ENCODE results near the gene FLVCR1. TPM values are rescaled to one million over a fixed set of nuclear protein-coding genes. Genes with fewer than 3 reads are reported as not detected.
A peak's percentile ranks its signal among the peaks of the same experiment; 100 is the strongest.
"Not testable (repeated sequence)": the region's sequence is repeated elsewhere in the genome, so short reads cannot be mapped to it uniquely, and the experiment has no call there.

FLVCR1 gene
- total RNA-seq (2014; rRNA removed; shearing (Covaris generic); ENCODE audit: low replicate concordance): 10.3 and 20.4 TPM in 2 replicates

- in situ Hi-C loops (cut with HindIII; ENCODE audit: low pct_unique_long_range_greater_than_20kb, low sequenced_read_pairs): no loop called here
- DNase-seq (ENCODE audit: low read depth): peak; percentile 94
Measured at GRCh38 chr1:212857992-212858460, at the start of gene FLVCR1. Gene FLVCR1, plus strand, starts transcription at chr1:212858275. Its CDS starts 178 bp downstream, at chr1:212858453.

- in situ Hi-C loops (cut with HindIII; ENCODE audit: low pct_unique_long_range_greater_than_20kb, low sequenced_read_pairs): no loop called here
- no peak for DNase-seq (ENCODE audit: low read depth)
Measured at GRCh38 chr1:212814537-212815334, 43.3 kb upstream of the FLVCR1 start.

- DNase-seq (ENCODE audit: low read depth): no peak
- in situ Hi-C loops (cut with HindIII; ENCODE audit: low pct_unique_long_range_greater_than_20kb, low sequenced_read_pairs): no loop called here
Measured at GRCh38 chr1:212816567-212817278, 41.4 kb upstream of the FLVCR1 start.

- in situ Hi-C loops (cut with HindIII; ENCODE audit: low pct_unique_long_range_greater_than_20kb, low sequenced_read_pairs): no loop called here
- DNase-seq (ENCODE audit: low read depth): no peak
Measured at GRCh38 chr1:212819726-212820125, 38.3 kb upstream of the FLVCR1 start.

- DNase-seq (ENCODE audit: low read depth): no peak
- in situ Hi-C loops (cut with HindIII; ENCODE audit: low pct_unique_long_range_greater_than_20kb, low sequenced_read_pairs): no loop called here
Measured at GRCh38 chr1:212820969-212821368, 37.1 kb upstream of the FLVCR1 start.

GRCh38 chr1:212822956-212823355 lies 35.1 kb upstream of the FLVCR1 start:
- no peak for DNase-seq (ENCODE audit: low read depth)
- in situ Hi-C loops (cut with HindIII; ENCODE audit: low pct_unique_long_range_greater_than_20kb, low sequenced_read_pairs): no loop called here

- in situ Hi-C loops (cut with HindIII; ENCODE audit: low pct_unique_long_range_greater_than_20kb, low sequenced_read_pairs): no loop called here
- DNase-seq (ENCODE audit: low read depth): no peak
Measured at GRCh38 chr1:212824201-212824600, 33.9 kb upstream of the FLVCR1 start.

GRCh38 chr1:212825798-212826452 lies 32.1 kb upstream of the FLVCR1 start:
- in situ Hi-C loops (cut with HindIII; ENCODE audit: low pct_unique_long_range_greater_than_20kb, low sequenced_read_pairs): no loop called here
- DNase-seq (ENCODE audit: low read depth): peak; percentile 37

- in situ Hi-C loops (cut with HindIII; ENCODE audit: low pct_unique_long_range_greater_than_20kb, low sequenced_read_pairs): no loop called here
- DNase-seq (ENCODE audit: low read depth): no peak
Measured at GRCh38 chr1:212827171-212827776, 30.8 kb upstream of the FLVCR1 start.

GRCh38 chr1:212827831-212828278 lies 30.2 kb upstream of the FLVCR1 start:
- in situ Hi-C loops (cut with HindIII; ENCODE audit: low pct_unique_long_range_greater_than_20kb, low sequenced_read_pairs): no loop called here
- DNase-seq (ENCODE audit: low read depth): no peak

- in situ Hi-C loops (cut with HindIII; ENCODE audit: low pct_unique_long_range_greater_than_20kb, low sequenced_read_pairs): no loop called here
- no peak for DNase-seq (ENCODE audit: low read depth)
Measured at GRCh38 chr1:212828395-212828794, 29.7 kb upstream of the FLVCR1 start.

GRCh38 chr1:212833211-212834207 lies 24.6 kb upstream of the FLVCR1 start:
- DNase-seq (ENCODE audit: low read depth): peak; percentile 81
- in situ Hi-C loops (cut with HindIII; ENCODE audit: low pct_unique_long_range_greater_than_20kb, low sequenced_read_pairs): not testable (repeated sequence)

GRCh38 chr1:212838145-212838544 lies 19.9 kb upstream of the FLVCR1 start:
- DNase-seq (ENCODE audit: low read depth): no peak
- in situ Hi-C loops (cut with HindIII; ENCODE audit: low pct_unique_long_range_greater_than_20kb, low sequenced_read_pairs): no loop called here

GRCh38 chr1:212844521-212844920 lies 13.6 kb upstream of the FLVCR1 start:
- in situ Hi-C loops (cut with HindIII; ENCODE audit: low pct_unique_long_range_greater_than_20kb, low sequenced_read_pairs); DNase-seq (ENCODE audit: low read depth): not testable (repeated sequence)

GRCh38 chr1:212847549-212847948 lies 10.5 kb upstream of the FLVCR1 start, which contains the start of gene SPATA45:
Gene SPATA45, minus strand, starts transcription at chr1:212847649. Its CDS starts 11,500 bp downstream, at chr1:212836149.
- DNase-seq (ENCODE audit: low read depth): no peak
- in situ Hi-C loops (cut with HindIII; ENCODE audit: low pct_unique_long_range_greater_than_20kb, low sequenced_read_pairs): no loop called here

- in situ Hi-C loops (cut with HindIII; ENCODE audit: low pct_unique_long_range_greater_than_20kb, low sequenced_read_pairs): no loop called here
- no peak for DNase-seq (ENCODE audit: low read depth)
Measured at GRCh38 chr1:212852105-212852688, 5.9 kb upstream of the FLVCR1 start.

GRCh38 chr1:212853658-212854057 lies 4.4 kb upstream of the FLVCR1 start:
- in situ Hi-C loops (cut with HindIII; ENCODE audit: low pct_unique_long_range_greater_than_20kb, low sequenced_read_pairs): no loop called here

More at GRCh38 chr1:212853658-212854057, 4.4 kb upstream of the FLVCR1 start:
- peak; percentile 83 for DNase-seq (ENCODE audit: low read depth)
